Fibroblast of pulmonary artery (primary cell): ENCODE measurements around the gene CCDC34.

Experiments
- DNase-seq: peaks from one replicate; pipeline ENCODE4 v3.0.0-alpha.2; 2010; ENCODE audit warnings: low read depth
- H3K4me3 ChIP-seq: replicated peaks from 2 replicates; pipeline ENCODE4 v1.5.1; 2011; ENCODE audit warnings: low read depth, mild to moderate bottlenecking, control low read depth, low read length, moderate library complexity
- CTCF ChIP-seq: IDR thresholded peaks from 2 replicates; pipeline ENCODE4 v1.5.1; 2011; ENCODE audit warnings: mild to moderate bottlenecking, control low read depth, low read length, inconsistent platforms; ENCODE audit errors: missing control alignments

CCDC34 gene

GRCh38 chr11:27362749-27363575, at the start of gene CCDC34:
Gene CCDC34, minus strand, starts transcription at chr11:27363215. Its CDS starts 21 bp downstream, at chr11:27363194.
- TF ChIP-seq CTCF = no peak
- peak within 1 kb of the TSS; percentile 78 for H3K4me3 ChIP-seq
- peak; percentile 93 for DNase-seq

GRCh38 chr11:27412192-27412691, 49.2 kb upstream of the CCDC34 start:
- no peak for TF ChIP-seq CTCF

GRCh38 chr11:27411328-27411727, 48.3 kb upstream of the CCDC34 start:
- no peak overlapping the region for H3K4me3 ChIP-seq
- no peak for TF ChIP-seq CTCF
- no peak for DNase-seq

More at GRCh38 chr11:27412192-27412691, 49.2 kb upstream of the CCDC34 start:
- no peak for DNase-seq
- no peak overlapping the region for H3K4me3 ChIP-seq

GRCh38 chr11:27410272-27410671, 47.3 kb upstream of the CCDC34 start:
- H3K4me3 ChIP-seq = no peak overlapping the region
- no peak for TF ChIP-seq CTCF
- DNase-seq = no peak

- no peak for TF ChIP-seq CTCF
- no peak for DNase-seq
- no peak overlapping the region for H3K4me3 ChIP-seq
These were observed 46.7 kb upstream of the CCDC34 start for GRCh38 chr11:27409742-27410141.

GRCh38 chr11:27409049-27409448, 46.0 kb upstream of the CCDC34 start:
- no peak for TF ChIP-seq CTCF

More at GRCh38 chr11:27409049-27409448, 46.0 kb upstream of the CCDC34 start:
- H3K4me3 ChIP-seq = no peak overlapping the region
- DNase-seq = no peak
